ENCODE measurements around the gene ZDHHC24.
A peak's percentile ranks its signal among the peaks of the same experiment; 100 is the strongest.
"Not testable (repeated sequence)": the region's sequence is repeated elsewhere in the genome, so short reads cannot be mapped to it uniquely, and the experiment has no call there.

Gene ZDHHC24

DNA sequence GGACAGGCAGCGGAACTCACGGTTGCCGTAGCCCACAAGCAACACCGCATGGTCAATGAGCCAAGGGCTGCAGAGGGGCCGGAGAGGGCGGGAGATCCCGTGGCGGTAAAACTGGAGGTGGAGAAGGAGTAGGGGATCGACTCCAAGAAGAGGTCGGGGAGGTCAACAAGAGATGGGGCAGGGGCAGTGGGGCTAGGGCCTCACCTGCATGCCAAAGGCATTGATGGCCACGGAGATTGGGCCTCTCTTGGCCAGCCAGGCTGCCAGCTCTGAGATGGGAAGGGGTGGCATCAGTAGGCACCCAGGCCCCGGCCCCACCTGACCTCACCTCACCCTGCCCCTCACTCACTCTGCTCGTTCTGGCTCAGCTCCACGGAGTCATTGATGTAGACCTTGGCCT, 18.7 kb upstream of the ZDHHC24 start:
- DNase-seq = no peak

DNA sequence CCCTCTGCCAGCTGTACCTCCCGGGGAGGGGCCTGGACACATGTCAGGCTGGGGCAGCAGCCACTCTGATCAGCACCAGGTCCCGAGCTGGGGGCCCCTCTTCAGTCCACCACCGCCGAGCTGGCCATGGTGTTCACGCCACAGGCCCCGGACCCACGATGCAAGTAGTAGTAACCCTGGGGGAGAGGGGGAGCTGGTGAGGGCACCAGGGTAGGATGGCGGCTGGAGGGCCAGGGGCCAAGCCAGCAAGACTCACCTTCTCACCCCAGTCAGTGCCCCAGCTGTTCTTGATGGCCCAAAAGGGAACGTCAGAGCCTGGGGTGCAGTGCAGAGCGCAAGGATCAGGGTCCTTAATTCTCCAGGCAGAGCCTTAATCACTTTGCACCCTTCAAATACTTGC, 18.0 kb upstream of the ZDHHC24 start:
- DNase-seq = no peak

DNA sequence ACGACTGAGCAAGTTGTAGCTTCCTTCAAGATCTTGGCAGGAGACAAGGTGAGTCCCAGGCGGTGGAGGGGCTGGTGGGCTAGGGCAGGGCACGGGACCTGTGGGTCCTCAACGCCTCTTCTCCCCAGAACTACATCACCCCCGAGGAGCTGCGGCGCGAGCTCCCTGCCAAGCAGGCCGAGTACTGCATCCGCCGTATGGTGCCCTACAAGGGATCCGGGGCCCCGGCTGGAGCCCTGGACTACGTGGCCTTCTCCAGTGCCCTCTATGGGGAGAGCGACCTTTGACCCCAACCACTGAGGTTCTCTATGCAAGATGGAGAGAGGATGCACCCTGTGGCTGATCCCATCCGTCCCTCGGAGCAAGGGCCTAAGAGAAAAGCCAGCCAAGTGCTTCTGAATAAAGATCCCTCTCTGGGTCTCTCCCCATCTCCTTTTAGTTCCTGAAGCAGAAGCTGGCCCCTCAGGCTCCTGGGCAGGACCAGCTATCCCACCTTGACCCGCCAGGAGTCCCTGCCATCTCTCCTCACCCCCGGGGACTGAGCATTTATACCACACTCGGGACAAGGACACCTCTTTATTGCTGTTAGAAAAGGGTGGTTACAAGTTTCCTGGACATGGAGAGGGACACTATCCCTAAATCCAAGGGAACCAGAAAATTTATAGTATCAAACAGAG, 17.2 kb upstream of the ZDHHC24 start:
- DNase-seq = no peak

DNA sequence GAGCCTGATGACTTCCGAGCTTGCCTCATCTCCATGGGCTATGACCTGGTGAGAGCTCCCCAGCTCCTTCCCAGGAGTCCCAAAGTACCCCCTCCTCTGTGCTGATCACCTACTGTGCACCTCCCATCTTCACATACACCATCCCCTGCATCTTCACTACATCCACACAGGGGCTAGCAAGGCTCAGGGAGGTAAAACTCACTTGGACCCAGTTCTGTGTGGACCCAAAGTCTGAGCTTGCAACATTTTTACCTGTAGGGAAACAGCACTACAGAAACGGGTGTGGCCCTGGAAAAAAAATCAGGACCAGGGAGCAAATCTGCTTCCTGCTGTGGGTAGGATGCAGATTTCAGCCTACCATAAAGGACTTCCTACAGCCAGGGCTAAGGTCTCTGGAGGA, 16.4 kb upstream of the ZDHHC24 start:
- no peak for DNase-seq

DNA sequence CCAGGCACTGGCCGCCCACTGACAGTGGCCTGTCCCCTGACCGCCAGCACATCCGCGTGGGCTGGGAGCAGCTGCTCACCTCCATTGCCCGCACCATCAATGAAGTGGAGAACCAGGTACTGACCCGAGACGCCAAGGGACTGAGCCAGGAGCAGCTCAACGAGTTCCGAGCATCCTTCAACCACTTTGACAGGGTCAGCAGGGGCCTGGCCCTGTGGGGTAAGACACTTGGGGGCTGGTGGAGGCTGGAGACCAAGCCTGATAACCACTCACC, 16.1 kb upstream of the ZDHHC24 start:
- no peak for DNase-seq

DNA sequence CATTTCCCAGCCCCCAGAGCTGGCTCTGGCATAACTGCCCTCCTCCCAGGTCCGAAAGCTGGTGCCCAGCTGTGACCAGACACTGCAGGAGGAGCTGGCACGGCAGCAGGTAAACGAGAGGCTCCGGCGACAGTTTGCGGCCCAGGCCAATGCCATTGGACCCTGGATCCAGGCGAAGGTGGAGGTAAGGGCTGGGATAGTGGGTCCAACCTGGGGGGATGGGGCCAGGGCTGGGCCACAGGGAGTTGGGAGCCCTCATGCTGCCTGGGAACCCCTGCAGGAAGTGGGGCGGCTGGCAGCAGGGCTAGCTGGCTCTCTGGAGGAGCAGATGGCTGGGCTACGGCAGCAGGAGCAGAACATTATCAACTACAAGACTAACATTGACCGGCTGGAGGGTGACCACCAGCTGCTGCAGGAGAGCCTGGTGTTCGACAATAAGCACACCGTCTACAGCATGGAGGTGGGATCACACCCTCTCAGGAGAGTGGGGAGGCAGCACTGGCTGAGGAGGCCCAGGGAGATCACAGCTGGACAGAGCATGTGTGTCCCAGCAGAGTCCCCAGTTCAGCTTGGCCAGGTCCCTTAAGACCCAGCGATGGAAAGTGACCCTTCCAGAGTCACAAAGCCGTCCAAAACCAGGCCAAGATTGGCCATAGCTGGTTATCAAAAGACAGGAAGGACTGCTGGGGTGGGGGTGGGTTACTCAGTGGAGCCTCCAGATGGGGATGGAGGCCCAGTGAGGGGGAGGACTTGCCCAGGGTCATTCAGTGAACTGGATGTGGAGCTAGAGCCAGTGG, 15.5 kb upstream of the ZDHHC24 start:
- peak; percentile 34 for DNase-seq

DNA sequence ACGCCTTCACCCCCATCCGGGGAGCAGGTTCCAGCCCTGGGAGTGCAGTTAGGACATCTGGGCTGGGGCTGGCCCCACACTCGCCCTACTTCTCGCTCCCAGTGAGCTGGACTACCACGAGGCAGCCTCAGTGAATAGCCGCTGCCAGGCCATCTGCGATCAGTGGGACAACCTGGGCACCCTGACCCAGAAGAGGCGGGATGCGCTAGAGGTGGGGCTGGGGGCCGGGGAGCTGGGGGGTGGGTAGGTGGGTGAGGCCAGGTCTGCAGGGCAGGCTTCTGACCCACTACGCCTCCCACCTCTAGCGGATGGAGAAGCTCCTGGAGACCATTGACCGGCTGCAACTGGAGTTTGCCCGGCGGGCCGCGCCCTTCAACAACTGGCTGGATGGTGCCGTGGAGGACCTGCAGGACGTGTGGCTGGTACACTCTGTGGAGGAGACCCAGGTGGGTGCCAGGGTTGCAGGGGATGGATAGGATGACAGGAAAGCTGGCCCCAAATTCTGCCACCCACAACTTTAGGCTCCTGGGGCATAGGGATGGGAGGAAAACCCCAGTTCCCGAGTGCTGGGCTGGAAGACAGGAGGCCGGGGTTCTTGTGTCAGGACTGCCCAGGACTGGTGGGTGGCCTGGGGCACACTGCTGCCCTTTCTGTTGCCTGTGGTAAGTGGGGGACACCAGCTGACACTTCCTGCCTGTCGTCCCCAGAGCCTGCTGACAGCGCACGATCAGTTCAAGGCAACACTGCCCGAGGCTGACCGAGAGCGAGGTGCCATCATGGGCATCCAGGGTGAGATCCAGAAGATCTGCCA, 14.2 kb upstream of the ZDHHC24 start:
- no peak for DNase-seq

DNA sequence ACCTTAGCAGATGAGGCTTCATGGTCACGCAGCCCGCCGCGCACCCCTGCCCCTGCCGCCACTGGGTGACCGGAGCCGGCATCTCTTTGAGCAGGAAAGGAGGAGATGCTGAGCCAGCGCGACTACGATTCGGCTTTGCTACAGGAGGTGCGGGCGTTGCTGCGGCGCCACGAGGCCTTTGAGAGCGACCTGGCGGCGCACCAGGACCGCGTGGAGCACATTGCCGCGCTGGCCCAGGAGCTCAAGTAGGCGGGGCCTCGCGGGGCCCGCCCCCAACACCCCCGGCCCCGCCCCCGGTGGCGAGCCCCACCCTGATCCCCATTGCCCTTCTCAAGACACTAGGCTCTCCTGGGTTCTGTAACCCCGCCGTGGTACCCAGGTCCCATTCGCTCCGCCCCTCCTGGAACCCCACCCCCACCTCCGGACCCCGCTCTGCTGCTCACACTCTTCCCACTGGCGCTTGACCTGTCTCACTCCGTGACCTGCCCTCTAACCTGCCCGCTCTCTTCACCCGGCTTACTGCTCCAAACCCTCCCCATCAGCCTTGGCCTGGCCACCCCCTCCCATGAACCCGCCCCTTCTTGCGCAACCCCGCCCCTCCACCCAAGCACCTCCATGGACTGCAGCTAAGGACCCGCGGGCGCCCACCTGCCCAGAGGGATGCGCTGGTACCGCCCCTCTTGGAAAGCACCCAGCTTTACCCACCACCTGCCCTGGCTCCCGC, 13.5 kb upstream of the ZDHHC24 start:
- DNase-seq = no peak

DNA sequence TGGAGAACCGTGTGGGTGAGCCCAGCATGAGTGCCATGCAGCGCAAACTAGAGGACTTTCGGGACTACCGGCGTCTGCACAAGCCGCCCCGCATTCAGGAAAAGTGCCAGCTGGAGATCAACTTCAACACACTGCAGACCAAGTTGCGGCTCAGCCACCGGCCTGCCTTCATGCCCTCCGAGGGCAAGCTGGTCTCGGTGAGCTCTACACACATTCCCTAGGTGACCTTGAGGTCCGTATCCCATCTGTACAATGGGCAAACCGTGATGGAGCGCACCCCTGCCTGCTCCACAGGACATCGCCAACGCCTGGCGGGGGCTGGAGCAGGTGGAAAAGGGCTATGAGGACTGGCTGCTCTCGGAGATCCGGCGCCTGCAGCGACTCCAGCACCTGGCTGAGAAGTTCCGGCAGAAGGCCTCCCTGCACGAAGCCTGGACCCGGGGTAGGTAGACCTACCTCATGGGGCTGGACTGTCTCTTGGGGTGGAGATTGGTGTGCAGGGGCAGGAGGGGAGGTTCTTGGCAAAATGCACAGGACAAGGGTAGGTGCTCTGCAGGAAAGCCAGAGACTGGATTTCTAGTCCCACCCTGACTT, 12.0 kb upstream of the ZDHHC24 start:
- no peak for DNase-seq

DNA sequence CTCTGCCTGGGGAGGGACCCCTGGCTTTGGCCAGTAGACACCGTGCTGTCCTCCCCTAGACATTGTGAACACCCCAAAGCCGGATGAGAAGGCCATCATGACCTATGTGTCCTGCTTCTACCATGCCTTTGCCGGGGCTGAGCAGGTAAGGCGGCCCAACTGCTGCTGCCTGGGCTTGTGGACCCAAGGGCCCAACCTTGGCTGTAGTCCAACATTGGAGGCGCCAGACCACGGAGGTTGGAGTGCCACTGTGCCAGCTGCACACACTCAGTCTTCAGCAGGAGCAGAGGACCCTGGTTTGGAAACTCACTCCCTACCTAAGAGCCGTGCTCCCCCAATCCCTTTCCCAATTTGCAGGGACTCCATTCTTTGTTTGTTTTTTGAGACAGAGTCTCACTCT, 10.2 kb upstream of the ZDHHC24 start:
- DNase-seq = no peak

DNA sequence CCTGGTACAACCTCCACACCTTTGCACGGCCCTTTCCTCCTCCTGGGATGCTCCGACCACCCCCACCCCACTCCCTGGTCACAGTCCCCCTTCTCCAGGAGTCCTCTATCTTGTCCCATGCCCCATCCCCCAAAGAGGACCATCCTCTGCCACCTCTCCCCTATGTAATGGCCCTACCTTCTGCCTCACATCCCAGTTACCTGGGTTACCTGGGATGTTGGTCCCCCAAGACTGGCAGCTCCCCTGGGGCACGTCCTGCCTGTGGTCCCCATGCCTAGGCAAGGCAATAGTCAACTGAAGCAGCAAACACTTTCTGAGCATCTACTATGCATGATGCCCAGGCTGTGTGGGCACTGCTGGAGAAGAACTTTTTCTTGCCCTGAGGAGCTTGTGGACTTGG, 9.6 kb upstream of the ZDHHC24 start:
- DNase-seq = no peak

DNA sequence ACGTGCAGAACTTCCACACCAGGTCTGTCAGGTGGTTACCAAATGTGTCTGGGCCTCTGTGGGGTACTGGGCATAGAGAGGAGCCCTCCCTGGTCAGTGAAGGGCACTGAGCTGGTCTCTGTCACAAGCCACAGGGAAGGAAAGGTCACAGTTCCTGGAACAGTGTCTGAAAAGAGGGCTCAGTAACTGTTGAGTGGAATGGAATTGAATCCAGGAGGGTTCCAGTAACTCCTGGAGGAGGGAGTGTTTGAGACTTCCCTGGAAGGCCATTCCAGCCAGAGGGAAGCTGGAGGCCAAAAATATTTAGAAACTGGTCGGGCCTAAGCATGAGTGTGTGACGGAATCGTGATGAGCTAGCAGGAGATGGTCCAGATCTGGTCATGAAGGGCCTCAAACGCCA, 8.8 kb upstream of the ZDHHC24 start:
- DNase-seq = no peak

DNA sequence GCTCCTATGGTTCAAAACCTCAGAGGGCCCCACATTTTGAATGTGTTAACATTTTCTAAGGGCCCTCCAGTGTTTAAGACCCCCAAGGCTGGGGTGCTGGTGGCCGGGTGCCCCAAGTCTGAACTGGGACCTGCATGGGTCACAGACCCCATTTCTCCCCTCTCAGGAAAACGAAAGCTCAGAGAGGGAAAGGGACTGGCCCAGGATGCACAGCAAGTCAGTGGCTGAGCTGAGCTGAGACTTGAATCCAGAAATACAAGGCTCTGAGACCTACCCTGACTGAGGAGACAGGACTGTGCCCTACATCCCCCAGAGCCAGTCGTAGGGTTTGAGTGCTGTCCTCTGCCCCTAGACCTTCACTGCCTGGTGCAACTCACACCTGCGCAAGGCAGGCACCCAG, 5.0 kb upstream of the ZDHHC24 start:
- no peak for DNase-seq

DNA sequence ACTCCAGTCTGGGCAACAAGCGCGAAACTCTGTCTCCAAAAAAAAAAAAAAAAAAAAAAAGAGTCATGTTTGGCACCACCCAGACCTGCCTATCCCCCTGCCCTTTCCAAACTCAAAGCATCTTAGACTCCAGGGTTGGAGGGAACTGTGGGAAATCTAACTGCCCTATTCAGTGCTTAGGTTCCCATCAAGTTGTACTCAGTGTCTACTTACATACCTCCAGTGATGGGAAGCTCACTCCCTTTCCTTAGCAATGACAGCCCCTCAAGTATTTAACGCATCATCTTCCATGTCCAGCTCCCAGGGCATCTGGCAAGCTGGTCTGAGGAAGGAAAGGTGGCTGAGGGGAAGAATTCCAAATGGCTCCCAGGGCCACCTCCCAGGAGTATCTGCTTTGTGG, 3.8 kb upstream of the ZDHHC24 start:
- DNase-seq = no peak

DNA sequence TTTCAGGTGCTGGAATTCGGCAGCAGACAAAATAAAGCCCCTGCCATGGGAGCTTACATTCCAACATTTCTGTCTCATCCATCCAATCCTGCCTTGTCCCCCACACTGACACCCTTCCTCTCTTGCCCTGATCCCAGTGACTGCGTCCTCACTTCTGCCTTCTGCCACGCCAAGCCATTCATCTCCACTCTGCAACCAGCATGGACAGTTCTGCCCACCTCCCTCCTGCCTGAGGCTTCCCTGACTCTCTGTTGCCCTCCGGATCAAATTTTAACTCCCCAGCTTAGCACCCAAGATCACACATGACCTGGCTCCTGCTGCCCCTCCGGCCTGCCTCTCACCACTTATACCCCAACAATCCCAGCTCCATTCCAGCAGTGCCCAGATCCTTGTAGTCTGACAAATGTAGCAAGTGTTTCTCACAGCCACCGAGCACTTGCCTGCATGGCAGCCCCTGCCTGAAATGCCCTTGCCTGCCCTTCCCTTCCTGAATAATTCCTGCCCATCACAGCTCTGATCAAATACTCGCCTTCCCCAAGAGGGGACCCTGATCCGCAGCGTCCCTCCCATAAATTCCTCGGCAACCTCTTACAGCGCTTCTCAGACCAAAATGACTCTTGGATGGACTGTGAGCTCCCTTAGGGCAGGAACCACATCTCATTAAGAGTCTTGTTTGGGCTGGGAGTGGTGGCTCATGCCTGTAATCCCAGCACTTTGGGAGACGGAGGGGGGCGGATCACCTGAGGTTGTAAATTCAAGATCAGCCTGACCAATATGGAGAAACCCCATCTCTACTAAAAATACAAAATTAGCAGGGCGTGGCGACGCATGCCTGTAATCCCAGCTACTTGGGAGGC, 3.2 kb upstream of the ZDHHC24 start:
- DNase-seq = no peak

DNA sequence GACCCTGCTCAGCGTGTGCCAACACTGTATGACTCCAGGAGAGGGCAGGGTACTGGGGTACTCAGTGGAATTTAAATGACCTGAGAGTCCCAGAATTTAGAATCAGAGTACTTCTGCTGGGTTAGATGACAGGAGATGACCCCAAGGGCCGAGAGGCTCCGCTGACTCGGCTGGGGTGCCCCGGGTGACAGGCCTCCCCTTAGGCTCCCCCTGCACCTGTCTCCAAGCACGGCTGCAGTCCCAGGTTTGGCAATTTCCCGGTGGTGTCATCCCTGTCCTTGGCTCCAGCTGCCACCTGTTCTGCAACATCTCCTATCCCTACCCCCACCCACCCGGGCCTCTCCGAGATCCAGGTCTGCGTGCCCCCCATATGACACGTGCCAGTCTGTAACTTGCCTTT, 2.2 kb upstream of the ZDHHC24 start:
- DNase-seq = peak; percentile 70

DNA sequence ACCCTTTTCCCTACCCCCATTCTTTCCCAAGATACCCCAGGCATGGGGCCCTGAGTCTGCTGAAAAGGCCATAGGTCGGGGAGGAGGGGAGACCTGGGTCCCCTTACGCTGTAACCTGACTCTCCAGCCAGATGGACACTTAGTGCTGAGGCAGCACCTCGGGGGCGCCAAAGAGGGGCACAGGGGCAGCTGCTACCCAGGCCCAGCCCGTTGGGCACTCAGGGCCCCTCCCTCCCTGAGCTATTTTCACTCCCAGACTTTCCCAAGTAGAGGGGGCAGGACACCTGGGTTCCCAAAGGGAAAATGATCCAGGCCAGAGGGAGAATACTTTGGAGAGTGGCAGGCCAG, 1.8 kb upstream of the ZDHHC24 start:
- peak; percentile 63 for DNase-seq

DNA sequence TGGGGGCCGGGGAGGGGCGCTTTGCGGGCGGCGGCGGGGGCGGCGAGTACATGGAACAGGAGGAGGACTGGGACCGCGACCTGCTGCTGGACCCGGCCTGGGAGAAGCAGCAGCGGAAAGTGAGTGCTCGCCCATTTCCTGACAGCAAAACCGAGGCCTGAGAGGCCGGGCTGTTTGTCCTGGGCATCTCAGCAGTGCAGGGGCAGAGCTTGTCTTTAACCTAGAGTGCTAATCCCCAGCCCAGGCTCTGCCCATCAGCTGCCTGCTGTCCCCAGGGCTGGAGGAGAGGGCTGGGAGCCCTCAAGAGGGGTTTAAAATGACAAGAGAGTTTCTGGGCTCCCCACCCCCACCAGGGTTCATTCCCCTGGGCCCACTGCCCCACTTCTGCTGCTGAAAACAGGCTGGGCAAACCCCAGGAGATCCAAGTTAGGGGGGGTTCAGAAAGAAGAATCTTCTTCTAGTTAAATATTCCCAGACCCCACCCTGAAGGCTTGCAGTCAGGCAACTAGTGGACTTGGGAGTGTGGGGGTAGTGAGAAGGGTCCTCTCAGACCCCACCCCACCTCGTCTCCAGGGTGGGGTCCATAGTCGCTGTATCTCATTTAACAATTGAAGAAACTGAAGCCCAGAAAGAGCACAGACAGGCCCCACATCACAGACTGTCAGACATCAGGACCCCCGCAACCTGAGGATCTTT, 1.3 kb upstream of the ZDHHC24 start:
- DNase-seq = peak; percentile 76

DNA sequence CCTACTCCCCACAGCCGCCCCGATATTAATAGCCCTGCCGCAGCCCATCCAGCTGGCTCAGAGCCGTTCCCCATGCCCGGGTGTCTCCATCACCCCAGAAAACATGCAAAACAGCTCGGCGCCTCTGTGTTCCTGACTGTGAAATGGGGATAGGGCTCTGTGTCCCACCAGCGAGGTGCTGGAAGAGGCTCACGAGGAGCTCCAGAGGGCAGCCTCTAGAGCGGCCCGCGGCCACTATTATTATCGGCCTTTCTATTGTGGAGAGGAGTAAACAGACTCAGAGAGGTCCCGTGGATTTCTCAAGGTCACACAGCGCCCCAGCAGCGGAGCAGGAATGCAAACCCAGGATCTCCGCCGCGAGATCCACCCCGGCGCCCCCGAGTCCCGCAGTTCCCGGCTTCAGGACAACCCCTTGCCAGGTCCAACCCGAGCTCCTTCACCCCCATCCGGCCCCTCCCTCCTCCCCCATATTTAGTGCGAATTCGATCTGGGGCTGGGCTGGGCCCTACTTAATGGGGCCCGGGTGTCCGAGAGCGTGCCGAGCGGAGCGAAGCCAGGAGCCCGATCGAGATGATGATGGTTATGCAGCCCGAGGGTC, 619 bp upstream of the ZDHHC24 start, which contains the start of gene ACTN3:
TSS of gene ACTN3 (plus strand) at position 536 of the 598 bp plus-strand sequence. CDS start at position 571, 35 bp downstream.
- DNase-seq = no peak

DNA sequence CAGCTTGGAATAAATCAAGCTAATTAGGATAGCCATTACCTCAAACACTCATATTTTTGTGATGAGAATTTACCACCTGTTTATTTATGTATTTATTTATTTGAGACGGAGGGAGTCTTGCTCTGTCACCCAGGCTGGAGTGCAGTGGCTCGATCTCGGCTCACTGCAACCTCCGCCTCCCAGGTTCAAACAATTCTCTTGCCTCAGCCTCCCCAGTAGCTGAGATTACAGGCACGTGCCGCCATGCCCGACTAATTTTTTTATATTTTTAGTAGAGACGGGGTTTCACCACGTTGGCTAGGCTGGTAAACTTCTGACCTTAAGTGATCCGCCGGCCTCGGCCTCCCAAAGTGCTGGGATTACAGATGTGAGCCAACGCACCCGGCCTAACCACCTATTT, 896 bp downstream of the ZDHHC24 start:
- DNase-seq = not testable (repeated sequence)
